OCI-LY7 (cell line): ENCODE measurements around the gene TOP3A. TPM values are rescaled to one million over a fixed set of nuclear protein-coding genes. Genes with fewer than 3 reads are reported as not detected.

ENCODE experiments used
- BruUV-seq: library from RNA; stranded (reverse); fragments of 400-500 nt; replicated peaks from 2 replicates; lab custom pipeline; 2021; lab: Mats Ljungman, UMichigan
- CTCF ChIA-PET: fragments of 300-600 bp; sonication (Branson Sonifier 250); formaldehyde crosslinking; loops from one replicate; lab custom pipeline; 2022; ENCODE audit warnings: antibody characterized with exemption; ENCODE audit not compliant: unreplicated experiment; lab: Charles Lee
- POLR2A ChIA-PET: fragments of 300-600 bp; sonication (Branson Sonifier 250); formaldehyde crosslinking; loops from one replicate; lab custom pipeline; 2022; ENCODE audit warnings: antibody characterized with exemption; lab: Charles Lee
- DNase-seq: peaks from one replicate; pipeline ENCODE4 v3.0.0-alpha.2; 2015; ENCODE audit warnings: low spot score
- H2AFZ ChIP-seq: fragments of 200-600 bp; sonication (generic), shearing (Covaris generic); 2 replicates; pipeline ENCODE4 v1.6.1; 2014; ENCODE audit warnings: mild to moderate bottlenecking, antibody characterized with exemption, low read length, moderate library complexity
- H3K27ac ChIP-seq: fragments of 200-600 bp; sonication (generic); 2 replicates; pipeline ENCODE4 v1.5.1; 2014; ENCODE audit warnings: mixed run types, low read depth, mild to moderate bottlenecking, moderate library complexity, low read length, inconsistent platforms; ENCODE audit not compliant: poor library complexity, severe bottlenecking
- H3K36me3 ChIP-seq: fragments of 200-600 bp; sonication (generic); 2 replicates; pipeline ENCODE4 v1.6.1; 2014; ENCODE audit warnings: mild to moderate bottlenecking, antibody characterized with exemption, low read length, moderate library complexity, mixed read lengths; ENCODE audit not compliant: insufficient read depth
- H3K4me1 ChIP-seq: fragments of 200-600 bp; sonication (generic); 2 replicates; pipeline ENCODE4 v1.5.1; 2014; ENCODE audit warnings: mild to moderate bottlenecking, low read length; ENCODE audit not compliant: insufficient read depth, poor library complexity, severe bottlenecking
- H3K4me2 ChIP-seq: fragments of 200-600 bp; sonication (generic); 2 replicates; pipeline ENCODE4 v1.6.1; 2014; ENCODE audit warnings: mild to moderate bottlenecking, low read length
- H3K4me3 ChIP-seq: fragments of 200-600 bp; sonication (generic); 2 replicates; pipeline ENCODE4 v1.5.1; 2014; ENCODE audit warnings: mild to moderate bottlenecking, low read depth, low read length; ENCODE audit not compliant: poor library complexity, severe bottlenecking
- H3K79me2 ChIP-seq: fragments of 200-600 bp; sonication (generic); 2 replicates; pipeline ENCODE4 v1.6.1; 2016; ENCODE audit warnings: low read depth, mild to moderate bottlenecking, low read length, moderate library complexity, mixed read lengths; ENCODE audit not compliant: insufficient read depth
- H3K9me2 ChIP-seq: fragments of 200-600 bp; sonication (generic); 2 replicates; pipeline ENCODE4 v1.6.1; 2016; ENCODE audit warnings: mild to moderate bottlenecking, low read length, mixed read lengths; ENCODE audit not compliant: insufficient read depth
- H3K9me3 ChIP-seq: fragments of 200-600 bp; sonication (generic); 2 replicates; pipeline ENCODE4 v1.6.1; 2014; ENCODE audit warnings: mild to moderate bottlenecking, mixed run types, low read length, mixed read lengths
- H4K20me1 ChIP-seq: fragments of 200-600 bp; sonication (generic); 2 replicates; pipeline ENCODE4 v1.6.1; 2014; ENCODE audit warnings: mild to moderate bottlenecking, antibody characterized with exemption, low read length, moderate library complexity, mixed read lengths; ENCODE audit not compliant: insufficient read depth
- CTCF ChIP-seq: fragments of 200-600 bp; sonication (generic); conservative IDR thresholded peaks from 2 replicates; pipeline ENCODE4 v1.5.1; 2014; ENCODE audit warnings: mild to moderate bottlenecking, antibody characterized with exemption, low read length, moderate library complexity, mixed read lengths
- EZH2phosphoT487 ChIP-seq: fragments of 200-600 bp; sonication (generic); IDR thresholded peaks from 2 replicates; pipeline ENCODE4 v1.6.1; 2018; ENCODE audit warnings: low read depth, borderline replicate concordance, mild to moderate bottlenecking, mixed run types, antibody characterized with exemption, low read length, moderate library complexity, mixed read lengths
- intact Hi-C: fragments of 100-400 bp; cut with micrococcal nuclease; formaldehyde crosslinking; loops from one replicate; pipeline ENCODE4 v1.10.0; 2022; ENCODE audit not compliant: unreplicated experiment
- total RNA-seq, 2 experiments: library from RNA; depleted of rRNA in 1 of 2; stranded (reverse); fragments of >200 nt in 1 of 2; shearing (Covaris generic) in 1 of 2; gene quantifications; 2 replicates each; pipeline ENCODE4 v1.2.3, GENCODE V29; 2014 to 2022

Gene TOP3A
- total RNA-seq, 2 experiments from 2014 or later = 48.3 to 64.4 TPM

GRCh38 chr17:18225642-18226283 is 89.0 kb downstream of the TOP3A start:
- TF ChIP-seq EZH2phosphoT487 = no peak
- Histone ChIP-seq H3K4me1 (peaks cover 15% of the 10 kb centered on the region), H3K9me3 (no peaks in the 10 kb centered on the region), H3K36me3 (no peaks in the 10 kb centered on the region), H3K4me2 (peak overlapping the region; percentile 81), H3K79me2 (no peaks in the 10 kb centered on the region), H2AFZ (peak overlapping the region; percentile 45; the same call in 1 of the 2 replicates), H3K4me3 (peak overlapping the region; percentile 71), H4K20me1 (no peaks in the 10 kb centered on the region), H3K9me2 (no peaks in the 10 kb centered on the region), H3K27ac (no peak overlapping the region)
- no peak for DNase-seq
- ChIA-PET POLR2A (no interaction called here), CTCF (no interaction called here)
- intact Hi-C loops = no loop called here
- no TSS peak for BruUV-seq

- BruUV-seq = no TSS peak
- Histone ChIP-seq H3K4me1 (peaks cover 15% of the 10 kb centered on the region), H3K4me3 (peak within 1 kb of the TSS; percentile 71), H3K9me3 (no peaks in the 10 kb centered on the region), H3K36me3 (no peaks in the 10 kb centered on the region), H3K9me2 (no peaks in the 10 kb centered on the region), H3K27ac (no peak within 1 kb of the TSS), H2AFZ (peak within 1 kb of the TSS; percentile 88), H4K20me1 (no peaks in the 10 kb centered on the region), H3K79me2 (no peaks in the 10 kb centered on the region), H3K4me2 (peak within 1 kb of the TSS; percentile 81)
- ChIA-PET POLR2A (interaction anchor here (0.6 to 0.7 kb wide), 2 partner anchors 34 to 51 kb away, joined by 3 read pairs; no protein-coding TSS in a partner anchor), CTCF (no interaction called here)
- DNase-seq = peak; percentile 97
- intact Hi-C loops = no loop called here
- TF ChIP-seq CTCF (no peak), EZH2phosphoT487 (no peak)
These were observed 89.6 kb downstream of the TOP3A start, which contains the start of gene LLGL1 for GRCh38 chr17:18225121-18225641. TSS of gene LLGL1 (plus strand) at chr17:18225635. CDS start at chr17:18225683, 48 bp downstream.

GRCh38 chr17:18224387-18225120 is 90.2 kb downstream of the TOP3A start:
- Histone ChIP-seq H3K27ac (no peak overlapping the region), H3K4me3 (peak overlapping the region; percentile 56), H3K9me2 (no peaks in the 10 kb centered on the region), H3K9me3 (no peaks in the 10 kb centered on the region), H3K36me3 (no peaks in the 10 kb centered on the region), H2AFZ (peak overlapping the region; percentile 88), H3K79me2 (no peaks in the 10 kb centered on the region), H3K4me2 (peak overlapping the region; percentile 73), H4K20me1 (no peaks in the 10 kb centered on the region), H3K4me1 (peaks cover 15% of the 10 kb centered on the region)
- POLR2A ChIA-PET = interaction anchor here (0.6 to 0.7 kb wide), 2 partner anchors 35 to 50 kb away, joined by 3 read pairs; no protein-coding TSS in a partner anchor
- intact Hi-C loops = no loop called here
- TF ChIP-seq CTCF = no peak
- no peak for TF ChIP-seq EZH2phosphoT487
- BruUV-seq = no TSS peak
- DNase-seq = no peak
- CTCF ChIA-PET = no interaction called here
